Heart right ventricle (tissue), 16 donors: Measurements from ENCODE around the gene C2orf74. TPM values are rescaled to one million over a fixed set of nuclear protein-coding genes. Genes with fewer than 3 reads are reported as not detected.

Experiments used
- ATAC-seq, 8 donors: fragments of 200-7000 bp; cut with Tn5 transposase; one replicate each; pipeline ENCODE4 v1.9.1; 2020; ENCODE audit warnings: mild to moderate bottlenecking in 8 of 8, moderate library complexity in 8 of 8, moderate number of reproducible peaks in 1 of 8
- DNase-seq, 2 donors: peaks; one replicate each; pipeline ENCODE4 v3.0.0-alpha.2; 2020
- H3K27ac ChIP-seq, 10 donors: fragments of 200-600 bp; sonication (generic) in 2 of 10; one replicate each; pipeline versions ENCODE4 v1.5.0 to v1.8.0; 2020 to 2022; ENCODE audit warnings: mild to moderate bottlenecking in 3 of 10
- H3K27me3 ChIP-seq, 7 donors: fragments of 200-600 bp; one replicate each; pipeline ENCODE4 v1.8.0; 2021 to 2022; ENCODE audit warnings: mild to moderate bottlenecking in 2 of 7
- H3K36me3 ChIP-seq, 9 donors: fragments of 200-600 bp; sonication (generic) in 1 of 9; one replicate each; pipeline versions ENCODE4 v1.5.0 to v1.8.0; 2020 to 2022; ENCODE audit warnings: mild to moderate bottlenecking in 2 of 9
- H3K4me1 ChIP-seq, 9 donors: fragments of 200-600 bp; sonication (generic) in 1 of 9; one replicate each; pipeline versions ENCODE4 v1.5.0 to v1.8.0; 2020 to 2022; ENCODE audit warnings: mild to moderate bottlenecking in 4 of 9
- H3K4me3 ChIP-seq, 10 donors: fragments of 200-600 bp; sonication (generic) in 2 of 10; one replicate each; pipeline versions ENCODE4 v1.5.0 to v1.8.0; 2020 to 2022; ENCODE audit warnings: mild to moderate bottlenecking in 7 of 10, moderate library complexity in 2 of 10
- H3K9me3 ChIP-seq, 11 donors: fragments of 200-600 bp in 10 of 11; sonication (generic) in 2 of 11; one replicate each; pipeline versions ENCODE4 v1.5.0 to v1.8.0; 2013 to 2022; ENCODE audit warnings: mild to moderate bottlenecking in 2 of 11, control low read depth in 1 of 11, moderate library complexity in 1 of 11
- WGBS, 2 donors: extraction: QIAGEN DNeasy Blood & Tissue Kit; methylation state at CpG; one replicate each; pipeline ENCODE4 v1.1.7; 2013; ENCODE audit warnings: inconsistent platforms in 1 of 2; 5-methylcytosine and 5-hydroxymethylcytosine counted together
- intact Hi-C, 10 donors: fragments of 100-400 bp; cut with DNase I; formaldehyde crosslinking; loops; one replicate each; pipeline versions ENCODE4 v1.11.1 to v1.14.2; 2022
- polyA plus RNA-seq, 2 donors: library from polyadenylated mRNA; stranded (reverse); fragments of 200-250 nt; gene quantifications; one replicate each; pipeline ENCODE4 v1.2.3, GENCODE V29; 2013
- total RNA-seq, 10 donors: library from RNA; stranded (reverse); fragmentation: NEBNext Ultra II Directional in 3 of 10; extraction: Animal tissue kit (Norgen Biotek cat#: 25700) in 3 of 10; gene quantifications; one replicate each; pipeline versions ENCODE4 v1.2.1 to v1.2.4, GENCODE V29; 2021 to 2023
- TF ChIP-seq, protein P1 (sequence below), 9 donors: fragments of 200-600 bp; sonication (generic) in 2 of 9; IDR thresholded peaks; one replicate each; pipeline versions ENCODE4 v1.5.0 to v1.8.0; 2021 to 2022; ENCODE audit warnings: antibody characterized with exemption in 9 of 9, mild to moderate bottlenecking in 5 of 9, moderate library complexity in 1 of 9
- donor health status: Arrhythmogenic right ventricular cardiomyopathy.
- donor health status: ischemic (EF 13 %, LVEDD 7.1; RV severe dilation, severe dysfunction).
- donor health status: healthy with polysubstance abuse.
- donor health status: DM: no; HTN: yes; CAD: no.
- donor health status: DM: no; HTN: no; CAD: no.
- donor health status: ischemic (EF 25% LVEDD 6.9; RV normal size, moderate dysfunction).
- donor health status: ischemic (EF 25% LVEDD 5.7; RV mildly dilated, moderate dysfunction).
- donor health status: healthy.
- donor health status: DM: yes; HTN: yes; CAD: no.
- donor health status: Ischemic cardiomyopathy.
- donor health status: ischemic (EF 35%, LVEDD 5.7; RV mildly dilated, moderate dysfunction).
- donor health status: nonischemic (EF 11% LVEDD 7.7; RV severe dilation, severe dysfunction).
- donor health status: DM: yes; HTN: yes; CAD: no.
- donor health status: PGD.
- donor health status: ischemic (EF 29% LVEDD 5.4; RV normal size, mild dysfunction).
- donor health status: nonischemic (EF 23%, LVEDD 6.1; RV moderate dilation, normal function).

The C2orf74 gene
- total and polyA plus RNA-seq, 12 donors: 16.5 to 39.0 (median 24.0) TPM

- WGBS, 2 donors: 89 to 98% methylated on average over 5 of the region's 5 CpGs
- peak overlapping the region in 2 of 10 donors; percentile 32 for H3K27ac ChIP-seq
- peaks cover 0 to 100% (median 51%) of the 10 kb centered on the region in 9 donors for H3K36me3 ChIP-seq
- no peaks in the 10 kb centered on the region for H3K27me3 ChIP-seq
- TF ChIP-seq, protein P1, sequence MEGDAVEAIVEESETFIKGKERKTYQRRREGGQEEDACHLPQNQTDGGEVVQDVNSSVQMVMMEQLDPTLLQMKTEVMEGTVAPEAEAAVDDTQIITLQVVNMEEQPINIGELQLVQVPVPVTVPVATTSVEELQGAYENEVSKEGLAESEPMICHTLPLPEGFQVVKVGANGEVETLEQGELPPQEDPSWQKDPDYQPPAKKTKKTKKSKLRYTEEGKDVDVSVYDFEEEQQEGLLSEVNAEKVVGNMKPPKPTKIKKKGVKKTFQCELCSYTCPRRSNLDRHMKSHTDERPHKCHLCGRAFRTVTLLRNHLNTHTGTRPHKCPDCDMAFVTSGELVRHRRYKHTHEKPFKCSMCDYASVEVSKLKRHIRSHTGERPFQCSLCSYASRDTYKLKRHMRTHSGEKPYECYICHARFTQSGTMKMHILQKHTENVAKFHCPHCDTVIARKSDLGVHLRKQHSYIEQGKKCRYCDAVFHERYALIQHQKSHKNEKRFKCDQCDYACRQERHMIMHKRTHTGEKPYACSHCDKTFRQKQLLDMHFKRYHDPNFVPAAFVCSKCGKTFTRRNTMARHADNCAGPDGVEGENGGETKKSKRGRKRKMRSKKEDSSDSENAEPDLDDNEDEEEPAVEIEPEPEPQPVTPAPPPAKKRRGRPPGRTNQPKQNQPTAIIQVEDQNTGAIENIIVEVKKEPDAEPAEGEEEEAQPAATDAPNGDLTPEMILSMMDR (IDR thresholded peaks at IDR 0.05): no peak
- H3K9me3 ChIP-seq: no peaks in the 10 kb centered on the region
- ATAC-seq: peak in 7 of 8 donors; percentile 20 to 77 (median 47)
- intact Hi-C loops: no loop called here
- DNase-seq: no peak
- peaks cover 0 to 12% (median 0%) of the 10 kb centered on the region in 9 donors for H3K4me1 ChIP-seq
- no peak overlapping the region for H3K4me3 ChIP-seq
These were observed 48.5 kb downstream of the C2orf74 start for GRCh38 chr2:61210332-61210981.

- peaks cover 0 to 99% (median 46%) of the 10 kb centered on the region in 9 donors for H3K36me3 ChIP-seq
- intact Hi-C loops: no loop called here
These were observed 52.2 kb downstream of the C2orf74 start for GRCh38 chr2:61214171-61214570.

More at GRCh38 chr2:61214171-61214570, 52.2 kb downstream of the C2orf74 start:
- Histone ChIP-seq H3K27me3 (no peaks in the 10 kb centered on the region), H3K27ac (no peak overlapping the region), H3K4me1 (peaks cover 0 to 12% (median 0%) of the 10 kb centered on the region in 9 donors), H3K9me3 (no peaks in the 10 kb centered on the region), H3K4me3 (no peak overlapping the region)
- 95% methylated on average over 4 of the region's 4 CpGs for WGBS, 2 donors
- no peak for DNase-seq
- ATAC-seq: no peak
- TF ChIP-seq, protein P1 (IDR thresholded peaks at IDR 0.05): no peak

Other genes starting within 250 kb of the C2orf74 start
- gene PEX13, start 144.5 kb upstream of the C2orf74 start, total RNA-seq: 10 to 100 TPM; 21.9 to 27.8 (median 24.5) TPM
- 10 to 100 TPM; 11.9 to 12.4 TPM for gene PEX13, start 144.5 kb upstream of the C2orf74 start, polyA plus RNA-seq
- gene PUS10, start 143.9 kb upstream of the C2orf74 start, total RNA-seq: 1 to 10 TPM; 3.2 to 5.5 (median 4.7) TPM
- gene PUS10, start 143.9 kb upstream of the C2orf74 start, polyA plus RNA-seq: 1 to 10 TPM; 1.5 to 2.9 TPM
- 1 to 10 TPM; 5.3 to 9.2 (median 6.6) TPM for gene SANBR, start 96.3 kb upstream of the C2orf74 start, total RNA-seq
- 10 to 100 TPM in 1 of 2 donors, 1 to 10 TPM in 1; 3.5 to 11.0 TPM for gene SANBR, start 96.3 kb upstream of the C2orf74 start, polyA plus RNA-seq